GM21529 (cell line): Measurements from ENCODE around the gene APBB2.

Source experiments
- ATAC-seq: cut with Tn5 transposase; IDR thresholded peaks from one replicate; pipeline ENCODE4 v1.9.1; 2021; ENCODE audit not compliant: unreplicated experiment

The APBB2 gene

GRCh38 chr4:40991908-40992307 is 222.4 kb downstream of the APBB2 start:
- peak; percentile 66 for ATAC-seq

- no peak for ATAC-seq
Measured at GRCh38 chr4:40990899-40991265, 223.5 kb downstream of the APBB2 start.

GRCh38 chr4:40990236-40990898 is 224.0 kb downstream of the APBB2 start:
- no peak for ATAC-seq

GRCh38 chr4:40987151-40987550 is 227.2 kb downstream of the APBB2 start:
- ATAC-seq, result no peak

GRCh38 chr4:40986375-40986774 is 228.0 kb downstream of the APBB2 start:
- no peak for ATAC-seq

GRCh38 chr4:40984051-40984450 is 230.3 kb downstream of the APBB2 start:
- no peak for ATAC-seq

GRCh38 chr4:40980318-40980883 is 233.9 kb downstream of the APBB2 start:
- peak; percentile 54 for ATAC-seq

- ATAC-seq, result no peak
Measured at GRCh38 chr4:40978548-40978947, 235.8 kb downstream of the APBB2 start.

GRCh38 chr4:40976343-40976742 is 238.0 kb downstream of the APBB2 start:
- peak; percentile 76 for ATAC-seq

GRCh38 chr4:40972722-40973121 is 241.6 kb downstream of the APBB2 start:
- ATAC-seq, result no peak

GRCh38 chr4:40971338-40971737 is 243.0 kb downstream of the APBB2 start:
- ATAC-seq, result no peak

GRCh38 chr4:40969501-40969900 is 244.8 kb downstream of the APBB2 start:
- ATAC-seq, result no peak

- no peak for ATAC-seq
Measured at GRCh38 chr4:40967550-40967949, 246.8 kb downstream of the APBB2 start.

GRCh38 chr4:40966091-40966490 is 248.3 kb downstream of the APBB2 start:
- ATAC-seq, result no peak

GRCh38 chr4:40963897-40964478 is 250.4 kb downstream of the APBB2 start:
- no peak for ATAC-seq

GRCh38 chr4:40962551-40963180 is 251.7 kb downstream of the APBB2 start:
- no peak for ATAC-seq

- no peak for ATAC-seq
Measured at GRCh38 chr4:40960941-40961340, 253.4 kb downstream of the APBB2 start.

- ATAC-seq, result no peak
Measured at GRCh38 chr4:40957281-40957680, 257.1 kb downstream of the APBB2 start.

GRCh38 chr4:40956721-40957255 is 257.6 kb downstream of the APBB2 start:
- no peak for ATAC-seq

- ATAC-seq, result no peak
Measured at GRCh38 chr4:40954088-40954668, 260.2 kb downstream of the APBB2 start.

- no peak for ATAC-seq
Measured at GRCh38 chr4:40953283-40954087, 260.9 kb downstream of the APBB2 start.
